GM18505 (cell line): ENCODE results near the gene CFAP251.

ENCODE experiments used
- ATAC-seq: cut with Tn5 transposase; IDR thresholded peaks from one replicate; pipeline ENCODE4 v1.9.1; 2021; ENCODE audit not compliant: unreplicated experiment
- POLR2A ChIP-seq: IDR thresholded peaks from 4 replicates; pipeline ENCODE4 v1.6.1; 2011; ENCODE audit warnings: borderline replicate concordance; ENCODE audit not compliant: insufficient read depth, insufficient read length; ENCODE audit errors: extremely low read depth

The CFAP251 gene

GRCh38 chr12:122051231-122051876, 133.0 kb downstream of the CFAP251 start:
- no peak for ATAC-seq
- no peak for TF ChIP-seq POLR2A

GRCh38 chr12:122052285-122052684, 133.9 kb downstream of the CFAP251 start:
- no peak for ATAC-seq
- TF ChIP-seq POLR2A, result no peak
